HepG2 (cell line): ENCODE data around the gene SMAD6. TPM values are rescaled to one million over a fixed set of nuclear protein-coding genes. Genes with fewer than 3 reads are reported as not detected.

Experiments
- EED ChIP-seq: sonication (generic); formaldehyde crosslinking; IDR thresholded peaks from 2 replicates; pipeline ENCODE4 v1.5.0; 2020; ENCODE audit warnings: mild to moderate bottlenecking, missing genetic modification reagents
- FOXO1 ChIP-seq: sonication (generic); formaldehyde crosslinking; IDR thresholded peaks from 2 replicates; pipeline ENCODE4 v1.4.0; 2020; ENCODE audit warnings: missing genetic modification reagents
- GATA4 ChIP-seq: sonication (generic); IDR thresholded peaks from 2 replicates; pipeline ENCODE4 v1.6.1; 2016; ENCODE audit warnings: antibody characterized with exemption, low read depth, borderline replicate concordance
- KAT7 ChIP-seq: IDR thresholded peaks from 2 replicates; pipeline ENCODE4 v1.6.1; 2018; ENCODE audit warnings: borderline replicate concordance, missing compliant biosample characterization
- MAFK ChIP-seq, 2 experiments: IDR thresholded peaks in 1 of 2; conservative IDR thresholded peaks in 1 of 2; 2 replicates each; pipeline ENCODE4 v1.6.1; 2011; ENCODE audit warnings: improper control_type of control experiment in 2 of 2, low read length in 2 of 2
- RARA ChIP-seq: IDR thresholded peaks from 2 replicates; pipeline ENCODE4 v1.6.1; 2016; ENCODE audit warnings: missing genetic modification reagents, missing compliant biosample characterization
- STAT5B ChIP-seq: sonication (generic); formaldehyde crosslinking; IDR thresholded peaks from 2 replicates; pipeline ENCODE4 v1.4.0; 2020; ENCODE audit warnings: missing genetic modification reagents
- TOPORS ChIP-seq: sonication (generic); formaldehyde crosslinking; IDR thresholded peaks from 2 replicates; pipeline ENCODE4 v1.8.0; 2023; ENCODE audit warnings: mild to moderate bottlenecking, missing genetic modification reagents
- ZNF205 ChIP-seq: IDR thresholded peaks from 2 replicates; pipeline ENCODE4 v1.6.1; 2018; ENCODE audit warnings: missing biosample characterization, missing genetic modification reagents
- ZNF446 ChIP-seq: sonication (generic); formaldehyde crosslinking; IDR thresholded peaks from 2 replicates; pipeline ENCODE4 v1.5.0; 2020; ENCODE audit warnings: mild to moderate bottlenecking, missing genetic modification reagents
- ZNF770 ChIP-seq: sonication (generic); formaldehyde crosslinking; IDR thresholded peaks from 2 replicates; pipeline ENCODE4 v1.5.0; 2020; ENCODE audit warnings: mild to moderate bottlenecking, missing genetic modification reagents
- polyA plus RNA-seq, 8 experiments: library from polyadenylated mRNA; depleted of rRNA in 3 of 8; stranded (reverse) in 7 of 8; unstranded in 1 of 8; fragments of >200 nt; fragmentation: Illumina TruSeq in 4 of 8; extraction: Trizol in 4 of 8; gene quantifications; 2 replicates each; pipeline versions ENCODE4 v1.2.1 to v1.2.3, GENCODE V29; 2011 to 2016; ENCODE audit warnings: low read depth in 4 of 8, missing spikeins in 1 of 8, mixed read lengths in 1 of 8; ENCODE audit not compliant: insufficient read depth in 1 of 8
- total RNA-seq, 5 experiments: library from RNA; depleted of rRNA; stranded (reverse); fragments of >200 nt; fragmentation: Illumina TruSeq; extraction: Trizol; gene quantifications; 2 replicates each; pipeline ENCODE4 v1.2.3, GENCODE V29; 2016; ENCODE audit warnings: low read depth in 1 of 5
- TF ChIP-seq, protein P1 (sequence below): IDR thresholded peaks from 2 replicates; pipeline ENCODE4 v1.6.1; 2016; ENCODE audit warnings: low read depth, missing genetic modification reagents, missing compliant biosample characterization
- TF ChIP-seq, protein P2 (sequence below): sonication (generic); formaldehyde crosslinking; IDR thresholded peaks from 2 replicates; pipeline ENCODE4 v1.4.0; 2020; ENCODE audit warnings: missing genetic modification reagents
- TF ChIP-seq, protein P3 (sequence below): sonication (generic); formaldehyde crosslinking; IDR thresholded peaks from 2 replicates; pipeline ENCODE4 v1.4.0; 2020; ENCODE audit warnings: missing genetic modification reagents
- TF ChIP-seq, protein P4 (sequence below): sonication (generic); formaldehyde crosslinking; IDR thresholded peaks from 2 replicates; pipeline ENCODE4 v1.5.1; 2020; ENCODE audit warnings: mild to moderate bottlenecking, missing genetic modification reagents, moderate library complexity

The SMAD6 gene
- total and polyA plus RNA-seq, 2 of the 13 experiments (the other 11 are each of a cell fraction or from before 2014, with no cell fraction given): 3.3 to 4.4 TPM

GRCh38 chr15:66679657-66680108 lies 22.4 kb upstream of the SMAD6 start (continued):
- TF ChIP-seq EED (CRISPR knock-in tag) (no peak), STAT5B (no peak), FOXO1 (CRISPR knock-in tag) (peak; percentile 83), ZNF770 (CRISPR knock-in tag) (0 out of 2 replicates have a peak, but pooled peaks have one; percentile 16), TOPORS (no peak), GATA4 (no peak), ZNF446 (CRISPR knock-in tag) (no peak), KAT7 (CRISPR knock-in tag) (no peak), RARA (0 out of 2 replicates have a peak, but pooled peaks have one; percentile 14), MAFK (conservative IDR thresholded peaks at IDR 0.05 in 1 of 2, IDR thresholded peaks at IDR 0.05 in 1 of 2; ENCODE audit: low read length in 2 of 2) (no peak), ZNF205 (no peak)
- TF ChIP-seq, protein P1, sequence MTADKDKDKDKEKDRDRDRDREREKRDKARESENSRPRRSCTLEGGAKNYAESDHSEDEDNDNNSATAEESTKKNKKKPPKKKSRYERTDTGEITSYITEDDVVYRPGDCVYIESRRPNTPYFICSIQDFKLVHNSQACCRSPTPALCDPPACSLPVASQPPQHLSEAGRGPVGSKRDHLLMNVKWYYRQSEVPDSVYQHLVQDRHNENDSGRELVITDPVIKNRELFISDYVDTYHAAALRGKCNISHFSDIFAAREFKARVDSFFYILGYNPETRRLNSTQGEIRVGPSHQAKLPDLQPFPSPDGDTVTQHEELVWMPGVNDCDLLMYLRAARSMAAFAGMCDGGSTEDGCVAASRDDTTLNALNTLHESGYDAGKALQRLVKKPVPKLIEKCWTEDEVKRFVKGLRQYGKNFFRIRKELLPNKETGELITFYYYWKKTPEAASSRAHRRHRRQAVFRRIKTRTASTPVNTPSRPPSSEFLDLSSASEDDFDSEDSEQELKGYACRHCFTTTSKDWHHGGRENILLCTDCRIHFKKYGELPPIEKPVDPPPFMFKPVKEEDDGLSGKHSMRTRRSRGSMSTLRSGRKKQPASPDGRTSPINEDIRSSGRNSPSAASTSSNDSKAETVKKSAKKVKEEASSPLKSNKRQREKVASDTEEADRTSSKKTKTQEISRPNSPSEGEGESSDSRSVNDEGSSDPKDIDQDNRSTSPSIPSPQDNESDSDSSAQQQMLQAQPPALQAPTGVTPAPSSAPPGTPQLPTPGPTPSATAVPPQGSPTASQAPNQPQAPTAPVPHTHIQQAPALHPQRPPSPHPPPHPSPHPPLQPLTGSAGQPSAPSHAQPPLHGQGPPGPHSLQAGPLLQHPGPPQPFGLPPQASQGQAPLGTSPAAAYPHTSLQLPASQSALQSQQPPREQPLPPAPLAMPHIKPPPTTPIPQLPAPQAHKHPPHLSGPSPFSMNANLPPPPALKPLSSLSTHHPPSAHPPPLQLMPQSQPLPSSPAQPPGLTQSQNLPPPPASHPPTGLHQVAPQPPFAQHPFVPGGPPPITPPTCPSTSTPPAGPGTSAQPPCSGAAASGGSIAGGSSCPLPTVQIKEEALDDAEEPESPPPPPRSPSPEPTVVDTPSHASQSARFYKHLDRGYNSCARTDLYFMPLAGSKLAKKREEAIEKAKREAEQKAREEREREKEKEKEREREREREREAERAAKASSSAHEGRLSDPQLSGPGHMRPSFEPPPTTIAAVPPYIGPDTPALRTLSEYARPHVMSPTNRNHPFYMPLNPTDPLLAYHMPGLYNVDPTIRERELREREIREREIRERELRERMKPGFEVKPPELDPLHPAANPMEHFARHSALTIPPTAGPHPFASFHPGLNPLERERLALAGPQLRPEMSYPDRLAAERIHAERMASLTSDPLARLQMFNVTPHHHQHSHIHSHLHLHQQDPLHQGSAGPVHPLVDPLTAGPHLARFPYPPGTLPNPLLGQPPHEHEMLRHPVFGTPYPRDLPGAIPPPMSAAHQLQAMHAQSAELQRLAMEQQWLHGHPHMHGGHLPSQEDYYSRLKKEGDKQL (CRISPR knock-in tag): no peak
- TF ChIP-seq, protein P2, sequence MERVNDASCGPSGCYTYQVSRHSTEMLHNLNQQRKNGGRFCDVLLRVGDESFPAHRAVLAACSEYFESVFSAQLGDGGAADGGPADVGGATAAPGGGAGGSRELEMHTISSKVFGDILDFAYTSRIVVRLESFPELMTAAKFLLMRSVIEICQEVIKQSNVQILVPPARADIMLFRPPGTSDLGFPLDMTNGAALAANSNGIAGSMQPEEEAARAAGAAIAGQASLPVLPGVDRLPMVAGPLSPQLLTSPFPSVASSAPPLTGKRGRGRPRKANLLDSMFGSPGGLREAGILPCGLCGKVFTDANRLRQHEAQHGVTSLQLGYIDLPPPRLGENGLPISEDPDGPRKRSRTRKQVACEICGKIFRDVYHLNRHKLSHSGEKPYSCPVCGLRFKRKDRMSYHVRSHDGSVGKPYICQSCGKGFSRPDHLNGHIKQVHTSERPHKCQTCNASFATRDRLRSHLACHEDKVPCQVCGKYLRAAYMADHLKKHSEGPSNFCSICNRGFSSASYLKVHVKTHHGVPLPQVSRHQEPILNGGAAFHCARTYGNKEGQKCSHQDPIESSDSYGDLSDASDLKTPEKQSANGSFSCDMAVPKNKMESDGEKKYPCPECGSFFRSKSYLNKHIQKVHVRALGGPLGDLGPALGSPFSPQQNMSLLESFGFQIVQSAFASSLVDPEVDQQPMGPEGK (CRISPR knock-in tag): peak; percentile 81
- TF ChIP-seq, protein P3, sequence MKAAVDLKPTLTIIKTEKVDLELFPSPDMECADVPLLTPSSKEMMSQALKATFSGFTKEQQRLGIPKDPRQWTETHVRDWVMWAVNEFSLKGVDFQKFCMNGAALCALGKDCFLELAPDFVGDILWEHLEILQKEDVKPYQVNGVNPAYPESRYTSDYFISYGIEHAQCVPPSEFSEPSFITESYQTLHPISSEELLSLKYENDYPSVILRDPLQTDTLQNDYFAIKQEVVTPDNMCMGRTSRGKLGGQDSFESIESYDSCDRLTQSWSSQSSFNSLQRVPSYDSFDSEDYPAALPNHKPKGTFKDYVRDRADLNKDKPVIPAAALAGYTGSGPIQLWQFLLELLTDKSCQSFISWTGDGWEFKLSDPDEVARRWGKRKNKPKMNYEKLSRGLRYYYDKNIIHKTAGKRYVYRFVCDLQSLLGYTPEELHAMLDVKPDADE (CRISPR knock-in tag): no peak
- TF ChIP-seq, protein P4, sequence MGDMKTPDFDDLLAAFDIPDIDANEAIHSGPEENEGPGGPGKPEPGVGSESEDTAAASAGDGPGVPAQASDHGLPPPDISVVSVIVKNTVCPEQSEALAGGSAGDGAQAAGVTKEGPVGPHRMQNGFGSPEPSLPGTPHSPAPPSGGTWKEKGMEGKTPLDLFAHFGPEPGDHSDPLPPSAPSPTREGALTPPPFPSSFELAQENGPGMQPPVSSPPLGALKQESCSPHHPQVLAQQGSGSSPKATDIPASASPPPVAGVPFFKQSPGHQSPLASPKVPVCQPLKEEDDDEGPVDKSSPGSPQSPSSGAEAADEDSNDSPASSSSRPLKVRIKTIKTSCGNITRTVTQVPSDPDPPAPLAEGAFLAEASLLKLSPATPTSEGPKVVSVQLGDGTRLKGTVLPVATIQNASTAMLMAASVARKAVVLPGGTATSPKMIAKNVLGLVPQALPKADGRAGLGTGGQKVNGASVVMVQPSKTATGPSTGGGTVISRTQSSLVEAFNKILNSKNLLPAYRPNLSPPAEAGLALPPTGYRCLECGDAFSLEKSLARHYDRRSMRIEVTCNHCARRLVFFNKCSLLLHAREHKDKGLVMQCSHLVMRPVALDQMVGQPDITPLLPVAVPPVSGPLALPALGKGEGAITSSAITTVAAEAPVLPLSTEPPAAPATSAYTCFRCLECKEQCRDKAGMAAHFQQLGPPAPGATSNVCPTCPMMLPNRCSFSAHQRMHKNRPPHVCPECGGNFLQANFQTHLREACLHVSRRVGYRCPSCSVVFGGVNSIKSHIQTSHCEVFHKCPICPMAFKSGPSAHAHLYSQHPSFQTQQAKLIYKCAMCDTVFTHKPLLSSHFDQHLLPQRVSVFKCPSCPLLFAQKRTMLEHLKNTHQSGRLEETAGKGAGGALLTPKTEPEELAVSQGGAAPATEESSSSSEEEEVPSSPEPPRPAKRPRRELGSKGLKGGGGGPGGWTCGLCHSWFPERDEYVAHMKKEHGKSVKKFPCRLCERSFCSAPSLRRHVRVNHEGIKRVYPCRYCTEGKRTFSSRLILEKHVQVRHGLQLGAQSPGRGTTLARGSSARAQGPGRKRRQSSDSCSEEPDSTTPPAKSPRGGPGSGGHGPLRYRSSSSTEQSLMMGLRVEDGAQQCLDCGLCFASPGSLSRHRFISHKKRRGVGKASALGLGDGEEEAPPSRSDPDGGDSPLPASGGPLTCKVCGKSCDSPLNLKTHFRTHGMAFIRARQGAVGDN (CRISPR knock-in tag): peak; percentile 81
